Fibroblast of lung (primary cell): Measurements from ENCODE around the gene EFR3B. TPM values are rescaled to one million over a fixed set of nuclear protein-coding genes. Genes with fewer than 3 reads are reported as not detected.

Experiments used
- DNase-seq, 2 donors: peaks; one replicate each; pipeline versions ENCODE4 v3.0.0 to v3.0.0-alpha.2; 2010; ENCODE audit warnings: low read depth in 2 of 2
- H2AFZ ChIP-seq: 2 replicates; pipeline ENCODE4 v1.5.1; 2012; ENCODE audit warnings: low read length, control low read depth, inconsistent platforms
- H3K27ac ChIP-seq: 2 replicates; pipeline ENCODE4 v1.5.1; 2011; ENCODE audit warnings: low read length, control low read depth; ENCODE audit not compliant: insufficient read depth
- H3K27me3 ChIP-seq: 2 replicates; pipeline ENCODE4 v1.5.1; 2011; ENCODE audit warnings: mild to moderate bottlenecking, low read length; ENCODE audit not compliant: control insufficient read depth, insufficient read depth
- H3K36me3 ChIP-seq: 2 replicates; pipeline ENCODE4 v1.5.1; 2011; ENCODE audit warnings: low read length; ENCODE audit not compliant: control insufficient read depth, insufficient read depth
- H3K4me1 ChIP-seq: 2 replicates; pipeline ENCODE4 v1.5.1; 2011; ENCODE audit warnings: low read length; ENCODE audit not compliant: control insufficient read depth, insufficient read depth; ENCODE audit errors: extremely low read depth
- H3K4me2 ChIP-seq: 2 replicates; pipeline ENCODE4 v1.5.1; 2011; ENCODE audit warnings: low read length, control low read depth; ENCODE audit not compliant: insufficient read depth; ENCODE audit errors: extremely low read depth
- H3K4me3 ChIP-seq, 4 experiments: fragments of 200-600 bp in 1 of 4; sonication (generic) in 1 of 4; replicated peaks in 1 of 4; 2 replicates each; pipeline ENCODE4 v1.5.1; 2011 to 2016; ENCODE audit warnings: low read length in 4 of 4, low read depth in 3 of 4, mild to moderate bottlenecking in 3 of 4, control low read depth in 2 of 4, inconsistent platforms in 1 of 4, mixed read lengths in 1 of 4; ENCODE audit not compliant: insufficient read depth in 1 of 4; ENCODE audit errors: control extremely low read depth in 1 of 4
- H3K79me2 ChIP-seq: 2 replicates; pipeline ENCODE4 v1.5.1; 2012; ENCODE audit warnings: mild to moderate bottlenecking, low read length, inconsistent platforms; ENCODE audit not compliant: control insufficient read depth, insufficient read depth
- H3K9ac ChIP-seq: 2 replicates; pipeline ENCODE4 v1.5.1; 2011; ENCODE audit warnings: mild to moderate bottlenecking, low read length, control low read depth; ENCODE audit not compliant: insufficient read depth
- H3K9me3 ChIP-seq: 2 replicates; pipeline ENCODE4 v1.5.1; 2012; ENCODE audit warnings: low read depth, low read length; ENCODE audit not compliant: control insufficient read depth, insufficient read depth
- H4K20me1 ChIP-seq: 2 replicates; pipeline ENCODE4 v1.5.1; 2011; ENCODE audit warnings: low read length; ENCODE audit not compliant: control insufficient read depth, insufficient read depth; ENCODE audit errors: extremely low read depth
- EZH2 ChIP-seq: IDR thresholded peaks from 2 replicates; pipeline ENCODE4 v1.5.1; 2012; ENCODE audit warnings: low read length, control low read depth, mild to moderate bottlenecking; ENCODE audit errors: missing control alignments
- polyA plus RNA-seq, 2 donors: library from polyadenylated mRNA; depleted of rRNA in 1 of 2; stranded (reverse) in 1 of 2; unstranded in 1 of 2; fragments of >200 nt; gene quantifications; 2 replicates each; pipeline ENCODE4 v1.2.1, GENCODE V29; 2011 to 2012; ENCODE audit warnings: missing spikeins in 1 of 2
- total RNA-seq: library from RNA; depleted of rRNA; stranded (reverse); fragments of >200 nt; gene quantifications from 2 replicates; pipeline ENCODE4 v1.2.1, GENCODE V29; 2014
- TF ChIP-seq, protein P1 (sequence below), 2 donors: IDR thresholded peaks in 1 of 2; conservative IDR thresholded peaks in 1 of 2; 1 replicate in 1 of 2; 2 replicates in 1 of 2; pipeline ENCODE4 v1.5.1; 2011 to 2012; ENCODE audit warnings: low read length in 2 of 2, control low read depth in 1 of 2, inconsistent platforms in 1 of 2, low read depth in 1 of 2, mild to moderate bottlenecking in 1 of 2

Gene EFR3B
- total and polyA plus RNA-seq, 2 donors (not counting 1 experiment from before 2014, with no cell fraction given): 0.03 to 0.50 TPM

- Histone ChIP-seq H3K4me2 (no peak overlapping the region), H3K79me2 (no peaks in the 10 kb centered on the region), H2AFZ (no peak overlapping the region), H3K4me1 (no peaks in the 10 kb centered on the region), H3K4me3 (no peak overlapping the region), H3K27ac (no peak overlapping the region), H3K36me3 (no peaks in the 10 kb centered on the region), H3K9ac (no peak overlapping the region), H3K27me3 (peaks cover 3% of the 10 kb centered on the region), H4K20me1 (no peaks in the 10 kb centered on the region), H3K9me3 (no peaks in the 10 kb centered on the region)
- no peak for TF ChIP-seq EZH2
- DNase-seq: no peak
These were observed 7.8 kb upstream of the EFR3B start for GRCh38 chr2:25034081-25034480.

DNA sequence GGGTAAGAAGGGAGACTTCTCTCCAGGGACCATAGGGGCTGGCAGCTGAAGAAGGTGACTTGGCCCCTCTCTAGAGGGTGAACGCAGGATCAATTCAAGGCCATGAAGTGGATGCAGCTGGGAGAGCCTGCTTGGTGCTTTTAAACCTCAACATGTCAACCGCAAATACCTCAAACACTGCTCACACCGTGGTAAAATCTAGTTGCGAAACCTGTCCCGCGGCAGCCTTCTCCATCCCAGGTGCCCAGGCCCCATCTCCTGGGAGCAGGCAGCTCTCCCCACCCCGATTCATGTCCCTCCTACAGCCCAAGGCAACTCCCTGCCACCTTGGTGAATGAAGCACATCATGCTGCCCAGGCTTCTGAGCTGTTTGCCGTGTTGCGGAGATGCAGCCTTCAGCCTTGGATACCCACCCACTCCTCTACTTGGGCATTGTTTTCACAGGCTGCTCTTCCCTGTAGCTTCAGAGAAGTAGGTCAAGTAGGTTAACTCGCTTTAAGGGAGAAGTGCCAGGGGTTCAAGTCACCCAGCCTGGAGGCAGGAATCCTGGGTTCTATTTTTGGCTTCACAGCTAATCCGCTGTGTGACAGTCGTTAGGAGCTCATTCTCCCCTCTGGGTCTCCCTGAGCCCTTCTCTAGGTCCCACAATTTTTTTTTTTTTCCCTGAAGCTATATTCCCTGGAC is 6.2 kb upstream of the EFR3B start:
- no peak for DNase-seq
- Histone ChIP-seq H3K9me3 (no peaks in the 10 kb centered on the region), H3K9ac (no peak overlapping the region), H4K20me1 (no peaks in the 10 kb centered on the region), H3K4me1 (no peaks in the 10 kb centered on the region), H2AFZ (no peak overlapping the region), H3K4me3 (no peak overlapping the region), H3K4me2 (no peak overlapping the region), H3K79me2 (no peaks in the 10 kb centered on the region), H3K27ac (no peak overlapping the region), H3K36me3 (no peaks in the 10 kb centered on the region), H3K27me3 (peaks cover 9% of the 10 kb centered on the region)
- TF ChIP-seq EZH2: no peak
- TF ChIP-seq, protein P1, sequence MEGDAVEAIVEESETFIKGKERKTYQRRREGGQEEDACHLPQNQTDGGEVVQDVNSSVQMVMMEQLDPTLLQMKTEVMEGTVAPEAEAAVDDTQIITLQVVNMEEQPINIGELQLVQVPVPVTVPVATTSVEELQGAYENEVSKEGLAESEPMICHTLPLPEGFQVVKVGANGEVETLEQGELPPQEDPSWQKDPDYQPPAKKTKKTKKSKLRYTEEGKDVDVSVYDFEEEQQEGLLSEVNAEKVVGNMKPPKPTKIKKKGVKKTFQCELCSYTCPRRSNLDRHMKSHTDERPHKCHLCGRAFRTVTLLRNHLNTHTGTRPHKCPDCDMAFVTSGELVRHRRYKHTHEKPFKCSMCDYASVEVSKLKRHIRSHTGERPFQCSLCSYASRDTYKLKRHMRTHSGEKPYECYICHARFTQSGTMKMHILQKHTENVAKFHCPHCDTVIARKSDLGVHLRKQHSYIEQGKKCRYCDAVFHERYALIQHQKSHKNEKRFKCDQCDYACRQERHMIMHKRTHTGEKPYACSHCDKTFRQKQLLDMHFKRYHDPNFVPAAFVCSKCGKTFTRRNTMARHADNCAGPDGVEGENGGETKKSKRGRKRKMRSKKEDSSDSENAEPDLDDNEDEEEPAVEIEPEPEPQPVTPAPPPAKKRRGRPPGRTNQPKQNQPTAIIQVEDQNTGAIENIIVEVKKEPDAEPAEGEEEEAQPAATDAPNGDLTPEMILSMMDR (conservative IDR thresholded peaks at IDR 0.05 in 1 of 2, IDR thresholded peaks at IDR 0.05 in 1 of 2; ENCODE audit: low read depth in 1 of 2, low read length in 2 of 2): no peak

DNA sequence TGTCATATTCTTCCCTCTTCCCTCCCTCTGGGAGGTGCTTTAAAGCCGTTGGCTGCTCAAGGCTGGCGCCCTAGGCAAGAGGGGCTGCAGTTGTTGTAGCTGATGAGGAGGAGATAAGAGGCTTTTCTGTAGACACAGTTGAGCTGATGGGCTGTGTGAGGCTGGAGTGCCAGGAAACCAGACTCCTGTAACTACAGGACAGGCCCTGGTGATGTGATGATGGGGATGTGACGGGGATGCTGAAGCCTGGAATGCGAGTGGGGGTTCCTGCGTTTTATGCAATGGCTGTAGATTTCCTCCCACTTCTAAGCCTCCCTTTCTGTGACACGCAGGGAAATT is 5.7 kb upstream of the EFR3B start:
- DNase-seq: no peak
- H3K27me3 ChIP-seq: peaks cover 11% of the 10 kb centered on the region
- no peak overlapping the region for H3K27ac ChIP-seq
- no peak overlapping the region for H2AFZ ChIP-seq
- no peaks in the 10 kb centered on the region for H3K79me2 ChIP-seq
- no peaks in the 10 kb centered on the region for H3K9me3 ChIP-seq
- H3K4me2 ChIP-seq: no peak overlapping the region
- no peaks in the 10 kb centered on the region for H4K20me1 ChIP-seq
- H3K9ac ChIP-seq: no peak overlapping the region
- H3K4me1 ChIP-seq: no peaks in the 10 kb centered on the region
- TF ChIP-seq, protein P1 (conservative IDR thresholded peaks at IDR 0.05 in 1 of 2, IDR thresholded peaks at IDR 0.05 in 1 of 2; ENCODE audit: low read depth in 1 of 2, low read length in 2 of 2): no peak
- TF ChIP-seq EZH2: no peak
- H3K4me3 ChIP-seq: no peak overlapping the region
- no peaks in the 10 kb centered on the region for H3K36me3 ChIP-seq
